Neural progenitor cell (in vitro differentiated cells): ENCODE measurements around the gene ELAVL4.

Experiments used
- EZH2 ChIP-seq: fragments of 200-600 bp; sonication (generic); IDR thresholded peaks from 2 replicates; pipeline ENCODE4 v1.6.1; 2017; ENCODE audit warnings: antibody characterized with exemption, mild to moderate bottlenecking, moderate library complexity
- EZH2phosphoT487 ChIP-seq: fragments of 200-600 bp; sonication (generic); IDR thresholded peaks from 2 replicates; pipeline ENCODE4 v1.6.1; 2017; ENCODE audit warnings: antibody characterized with exemption
- TF ChIP-seq, protein P1 (sequence below): fragments of 200-600 bp; sonication (generic); IDR thresholded peaks from 2 replicates; pipeline ENCODE4 v1.5.1; 2017; ENCODE audit warnings: antibody characterized with exemption, mild to moderate bottlenecking

DNA sequence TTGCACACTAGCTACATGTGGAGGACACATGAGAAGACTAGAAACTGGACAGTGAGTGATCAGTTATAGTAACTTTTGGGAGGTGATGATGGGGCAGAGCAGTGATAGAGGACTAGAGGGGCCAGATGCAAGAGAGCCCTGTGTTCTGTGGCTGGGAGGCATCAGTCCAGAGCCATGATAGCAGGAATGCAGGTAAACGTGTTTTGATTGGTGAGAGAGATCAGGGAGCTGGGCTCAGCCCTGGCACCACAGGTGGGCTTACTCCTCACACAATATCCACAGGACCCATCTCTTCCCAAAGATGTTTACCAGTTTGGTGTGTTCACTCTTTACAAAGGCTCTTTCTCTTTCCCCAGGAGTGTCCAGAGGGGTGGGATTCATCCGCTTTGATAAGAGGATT is 86.5 kb downstream of the ELAVL4 start:
- TF ChIP-seq, protein P1, sequence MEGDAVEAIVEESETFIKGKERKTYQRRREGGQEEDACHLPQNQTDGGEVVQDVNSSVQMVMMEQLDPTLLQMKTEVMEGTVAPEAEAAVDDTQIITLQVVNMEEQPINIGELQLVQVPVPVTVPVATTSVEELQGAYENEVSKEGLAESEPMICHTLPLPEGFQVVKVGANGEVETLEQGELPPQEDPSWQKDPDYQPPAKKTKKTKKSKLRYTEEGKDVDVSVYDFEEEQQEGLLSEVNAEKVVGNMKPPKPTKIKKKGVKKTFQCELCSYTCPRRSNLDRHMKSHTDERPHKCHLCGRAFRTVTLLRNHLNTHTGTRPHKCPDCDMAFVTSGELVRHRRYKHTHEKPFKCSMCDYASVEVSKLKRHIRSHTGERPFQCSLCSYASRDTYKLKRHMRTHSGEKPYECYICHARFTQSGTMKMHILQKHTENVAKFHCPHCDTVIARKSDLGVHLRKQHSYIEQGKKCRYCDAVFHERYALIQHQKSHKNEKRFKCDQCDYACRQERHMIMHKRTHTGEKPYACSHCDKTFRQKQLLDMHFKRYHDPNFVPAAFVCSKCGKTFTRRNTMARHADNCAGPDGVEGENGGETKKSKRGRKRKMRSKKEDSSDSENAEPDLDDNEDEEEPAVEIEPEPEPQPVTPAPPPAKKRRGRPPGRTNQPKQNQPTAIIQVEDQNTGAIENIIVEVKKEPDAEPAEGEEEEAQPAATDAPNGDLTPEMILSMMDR, result no peak
- TF ChIP-seq EZH2 (no peak), EZH2phosphoT487 (no peak)
